Fibroblast of the aortic adventitia (primary cell): ENCODE measurements around the gene IL1RAPL2. TPM values are rescaled to one million over a fixed set of nuclear protein-coding genes. Genes with fewer than 3 reads are reported as not detected.
"Not testable (repeated sequence)": the region's sequence is repeated elsewhere in the genome, so short reads cannot be mapped to it uniquely, and the experiment has no call there.

ENCODE experiments used
- DNase-seq: peaks from one replicate; pipeline ENCODE4 v3.0.0-alpha.2; 2010; ENCODE audit warnings: low read depth
- H3K4me3 ChIP-seq: 2 replicates; pipeline ENCODE4 v1.5.1; 2011; ENCODE audit warnings: low read depth, mild to moderate bottlenecking, control low read depth, low read length, moderate library complexity
- total RNA-seq: library from RNA; depleted of rRNA; stranded (reverse); fragments of >200 nt; gene quantifications from 2 replicates; pipeline ENCODE4 v1.2.3, GENCODE V29; 2012; ENCODE audit warnings: low replicate concordance
- TF ChIP-seq, protein P1 (sequence below): IDR thresholded peaks from 2 replicates; pipeline ENCODE4 v1.5.1; 2011; ENCODE audit warnings: mild to moderate bottlenecking, low read length, control low read depth, inconsistent platforms; ENCODE audit not compliant: insufficient read depth

The IL1RAPL2 gene
- total RNA-seq, 1 donor, result 0.27 TPM

GRCh38 chrX:105221374-105221773 lies 655.4 kb downstream of the IL1RAPL2 start:
- TF ChIP-seq, protein P1, sequence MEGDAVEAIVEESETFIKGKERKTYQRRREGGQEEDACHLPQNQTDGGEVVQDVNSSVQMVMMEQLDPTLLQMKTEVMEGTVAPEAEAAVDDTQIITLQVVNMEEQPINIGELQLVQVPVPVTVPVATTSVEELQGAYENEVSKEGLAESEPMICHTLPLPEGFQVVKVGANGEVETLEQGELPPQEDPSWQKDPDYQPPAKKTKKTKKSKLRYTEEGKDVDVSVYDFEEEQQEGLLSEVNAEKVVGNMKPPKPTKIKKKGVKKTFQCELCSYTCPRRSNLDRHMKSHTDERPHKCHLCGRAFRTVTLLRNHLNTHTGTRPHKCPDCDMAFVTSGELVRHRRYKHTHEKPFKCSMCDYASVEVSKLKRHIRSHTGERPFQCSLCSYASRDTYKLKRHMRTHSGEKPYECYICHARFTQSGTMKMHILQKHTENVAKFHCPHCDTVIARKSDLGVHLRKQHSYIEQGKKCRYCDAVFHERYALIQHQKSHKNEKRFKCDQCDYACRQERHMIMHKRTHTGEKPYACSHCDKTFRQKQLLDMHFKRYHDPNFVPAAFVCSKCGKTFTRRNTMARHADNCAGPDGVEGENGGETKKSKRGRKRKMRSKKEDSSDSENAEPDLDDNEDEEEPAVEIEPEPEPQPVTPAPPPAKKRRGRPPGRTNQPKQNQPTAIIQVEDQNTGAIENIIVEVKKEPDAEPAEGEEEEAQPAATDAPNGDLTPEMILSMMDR, result no peak
- DNase-seq, result no peak
- no peak overlapping the region for H3K4me3 ChIP-seq

GRCh38 chrX:105226499-105226898 lies 660.5 kb downstream of the IL1RAPL2 start:
- TF ChIP-seq, protein P1, result no peak
- no peak overlapping the region for H3K4me3 ChIP-seq
- no peak for DNase-seq

GRCh38 chrX:105228602-105229001 lies 662.6 kb downstream of the IL1RAPL2 start:
- H3K4me3 ChIP-seq, result no peak overlapping the region
- TF ChIP-seq, protein P1, result no peak
- no peak for DNase-seq

- TF ChIP-seq, protein P1, result no peak
- DNase-seq, result no peak
- no peak overlapping the region for H3K4me3 ChIP-seq
Observed at GRCh38 chrX:105229146-105229545, 663.1 kb downstream of the IL1RAPL2 start.

- H3K4me3 ChIP-seq, DNase-seq: not testable (repeated sequence)
Observed at GRCh38 chrX:105237407-105237806, 671.4 kb downstream of the IL1RAPL2 start.

GRCh38 chrX:105241056-105241455 lies 675.1 kb downstream of the IL1RAPL2 start:
- DNase-seq, result peak; percentile 4
- no peak overlapping the region for H3K4me3 ChIP-seq
- TF ChIP-seq, protein P1, result no peak

DNA sequence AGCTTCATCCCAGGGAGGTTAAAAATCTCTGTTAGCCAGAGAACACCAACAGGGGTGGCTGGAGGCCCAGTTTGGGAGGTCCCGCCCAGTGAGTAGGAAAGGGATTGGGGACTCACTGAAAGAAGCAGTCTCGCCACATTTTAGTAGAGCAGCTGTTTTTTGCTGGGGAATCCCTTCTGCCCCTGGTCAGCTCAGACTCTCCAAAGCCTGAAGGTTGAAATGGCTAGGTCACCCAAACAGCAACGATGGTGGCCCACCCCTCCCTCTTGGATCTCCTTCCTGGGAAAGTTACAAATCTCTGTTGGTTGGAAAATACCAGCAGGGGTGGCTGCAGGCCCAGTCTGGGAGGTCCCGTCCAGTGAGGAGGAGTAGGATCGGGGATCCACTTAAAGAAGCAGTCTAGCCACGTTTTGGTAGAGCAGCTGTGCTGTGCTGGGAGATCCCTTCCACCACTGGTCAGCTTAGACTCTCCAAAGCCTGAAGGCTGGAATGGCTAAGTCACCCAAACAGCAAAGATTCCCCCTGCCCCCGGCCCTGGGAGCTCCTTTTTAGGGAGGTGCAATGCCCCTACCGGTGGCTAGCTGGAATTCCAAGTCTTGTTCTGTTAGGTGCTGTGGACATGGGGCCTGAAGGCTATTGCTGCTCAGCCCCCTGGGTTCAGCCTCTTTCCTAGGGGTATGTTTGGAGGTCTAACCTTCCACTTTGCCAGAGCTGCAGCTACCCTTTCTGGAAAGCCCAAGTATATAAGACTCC lies 694.5 kb downstream of the IL1RAPL2 start:
- TF ChIP-seq, protein P1, result no peak
- peak; percentile 3 for DNase-seq
- H3K4me3 ChIP-seq, result no peak overlapping the region
